D721Med (cell line): ENCODE data around the gene FIGNL1.
A peak's percentile ranks its signal among the peaks of the same experiment; 100 is the strongest.

ENCODE experiments used
- DNase-seq: peaks from one replicate; pipeline ENCODE4 v3.0.0; 2011; ENCODE audit warnings: low spot score; ENCODE audit not compliant: insufficient read length
- FAIRE-seq: peaks from 2 replicates; lab custom pipeline; 2011; peaks lifted over from hg19 to GRCh38; lab: Jason Lieb, UNC
- CTCF ChIP-seq: IDR thresholded peaks from 2 replicates; pipeline ENCODE4 v1.5.1; 2012; ENCODE audit warnings: mild to moderate bottlenecking, control low read depth; ENCODE audit not compliant: insufficient read depth; ENCODE audit errors: missing control alignments

Gene FIGNL1

GRCh38 chr7:50418526-50419290 lies 31.4 kb downstream of the FIGNL1 start:
- no peak for DNase-seq
- no peak for FAIRE-seq
- TF ChIP-seq CTCF, result no peak

- DNase-seq (no peak), FAIRE-seq (no peak)
- peak; percentile 88 for TF ChIP-seq CTCF
These were observed 32.0 kb downstream of the FIGNL1 start for GRCh38 chr7:50418086-50418515.

- FAIRE-seq, result no peak
- TF ChIP-seq CTCF, result no peak
- DNase-seq, result no peak
These were observed 33.5 kb downstream of the FIGNL1 start for GRCh38 chr7:50416527-50417182.

- no peak for DNase-seq
- FAIRE-seq, result no peak
- no peak for TF ChIP-seq CTCF
These were observed 34.2 kb downstream of the FIGNL1 start for GRCh38 chr7:50415844-50416364.

- FAIRE-seq (no peak), DNase-seq (no peak)
- TF ChIP-seq CTCF, result no peak
These were observed 36.6 kb downstream of the FIGNL1 start for GRCh38 chr7:50413561-50413960.

GRCh38 chr7:50412973-50413372 lies 37.2 kb downstream of the FIGNL1 start:
- no peak for TF ChIP-seq CTCF
- no peak for FAIRE-seq
- no peak for DNase-seq
